ENCODE data around the gene CPSF3. TPM values are rescaled to one million over a fixed set of nuclear protein-coding genes. Genes with fewer than 3 reads are reported as not detected.
A peak's percentile ranks its signal among the peaks of the same experiment; 100 is the strongest.

The CPSF3 gene
- total RNA-seq, 1 donor = 38.4 TPM

GRCh38 chr2:9518163-9518562 lies 94.7 kb downstream of the CPSF3 start:
- Histone ChIP-seq H2AFZ (ENCODE audit: low read length) (no peak overlapping the region), H3K27ac (ENCODE audit: low read depth, low read length) (no peak overlapping the region), H3K79me2 (ENCODE audit: insufficient read depth, low read length) (peaks cover 9% of the 10 kb centered on the region), H4K20me1 (ENCODE audit: insufficient read depth, low read length) (no peaks in the 10 kb centered on the region), H3K4me2 (ENCODE audit: insufficient read depth, low read length) (no peak overlapping the region), H3K4me1 (ENCODE audit: insufficient read depth, low read length) (peaks cover 4% of the 10 kb centered on the region), H3K9me3 (ENCODE audit: low read depth, low read length) (no peaks in the 10 kb centered on the region), H3K4me3 (ENCODE audit: insufficient read depth, low read length) (no peak overlapping the region), H3K36me3 (ENCODE audit: insufficient read depth, low read length) (peaks cover 44% of the 10 kb centered on the region), H3K27me3 (ENCODE audit: insufficient read depth, low read length) (no peaks in the 10 kb centered on the region)
- TF ChIP-seq, protein P1, sequence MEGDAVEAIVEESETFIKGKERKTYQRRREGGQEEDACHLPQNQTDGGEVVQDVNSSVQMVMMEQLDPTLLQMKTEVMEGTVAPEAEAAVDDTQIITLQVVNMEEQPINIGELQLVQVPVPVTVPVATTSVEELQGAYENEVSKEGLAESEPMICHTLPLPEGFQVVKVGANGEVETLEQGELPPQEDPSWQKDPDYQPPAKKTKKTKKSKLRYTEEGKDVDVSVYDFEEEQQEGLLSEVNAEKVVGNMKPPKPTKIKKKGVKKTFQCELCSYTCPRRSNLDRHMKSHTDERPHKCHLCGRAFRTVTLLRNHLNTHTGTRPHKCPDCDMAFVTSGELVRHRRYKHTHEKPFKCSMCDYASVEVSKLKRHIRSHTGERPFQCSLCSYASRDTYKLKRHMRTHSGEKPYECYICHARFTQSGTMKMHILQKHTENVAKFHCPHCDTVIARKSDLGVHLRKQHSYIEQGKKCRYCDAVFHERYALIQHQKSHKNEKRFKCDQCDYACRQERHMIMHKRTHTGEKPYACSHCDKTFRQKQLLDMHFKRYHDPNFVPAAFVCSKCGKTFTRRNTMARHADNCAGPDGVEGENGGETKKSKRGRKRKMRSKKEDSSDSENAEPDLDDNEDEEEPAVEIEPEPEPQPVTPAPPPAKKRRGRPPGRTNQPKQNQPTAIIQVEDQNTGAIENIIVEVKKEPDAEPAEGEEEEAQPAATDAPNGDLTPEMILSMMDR (IDR thresholded peaks at IDR 0.05; ENCODE audit: extremely low read depth, low read depth, low read length) = no peak
- DNase-seq (ENCODE audit: insufficient read length, low spot score, missing footprints) = no peak

DNA sequence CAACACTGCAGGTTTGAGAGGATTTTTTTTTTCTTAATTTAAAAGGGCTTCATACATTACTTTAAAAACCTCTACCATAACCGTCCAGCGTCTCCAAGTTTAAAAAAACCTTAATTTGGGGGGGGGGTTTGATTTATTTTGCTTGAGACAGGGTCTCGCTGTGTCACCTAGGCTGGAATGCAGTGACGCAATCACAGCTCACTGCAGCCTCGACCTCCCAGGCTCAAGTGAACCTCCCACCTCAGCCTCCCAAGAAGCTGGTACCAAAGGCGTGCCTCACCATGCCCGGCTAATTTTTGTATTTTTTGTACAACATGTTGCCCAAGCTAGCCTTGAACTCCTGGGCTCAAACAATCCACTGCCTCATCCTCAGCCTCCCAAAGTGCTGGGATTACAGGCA lies 95.3 kb downstream of the CPSF3 start:
- Histone ChIP-seq H3K4me1 (ENCODE audit: insufficient read depth, low read length) (peaks cover 4% of the 10 kb centered on the region), H3K27me3 (ENCODE audit: insufficient read depth, low read length) (no peaks in the 10 kb centered on the region), H4K20me1 (ENCODE audit: insufficient read depth, low read length) (no peaks in the 10 kb centered on the region), H3K79me2 (ENCODE audit: insufficient read depth, low read length) (peaks cover 9% of the 10 kb centered on the region), H3K4me2 (ENCODE audit: insufficient read depth, low read length) (no peak overlapping the region), H3K27ac (ENCODE audit: low read depth, low read length) (no peak overlapping the region), H2AFZ (ENCODE audit: low read length) (no peak overlapping the region), H3K9me3 (ENCODE audit: low read depth, low read length) (no peaks in the 10 kb centered on the region), H3K4me3 (ENCODE audit: insufficient read depth, low read length) (no peak overlapping the region), H3K36me3 (ENCODE audit: insufficient read depth, low read length) (peaks cover 39% of the 10 kb centered on the region)
- TF ChIP-seq, protein P1 (IDR thresholded peaks at IDR 0.05; ENCODE audit: extremely low read depth, low read depth, low read length) = no peak
- DNase-seq (ENCODE audit: insufficient read length, low spot score, missing footprints) = no peak

DNA sequence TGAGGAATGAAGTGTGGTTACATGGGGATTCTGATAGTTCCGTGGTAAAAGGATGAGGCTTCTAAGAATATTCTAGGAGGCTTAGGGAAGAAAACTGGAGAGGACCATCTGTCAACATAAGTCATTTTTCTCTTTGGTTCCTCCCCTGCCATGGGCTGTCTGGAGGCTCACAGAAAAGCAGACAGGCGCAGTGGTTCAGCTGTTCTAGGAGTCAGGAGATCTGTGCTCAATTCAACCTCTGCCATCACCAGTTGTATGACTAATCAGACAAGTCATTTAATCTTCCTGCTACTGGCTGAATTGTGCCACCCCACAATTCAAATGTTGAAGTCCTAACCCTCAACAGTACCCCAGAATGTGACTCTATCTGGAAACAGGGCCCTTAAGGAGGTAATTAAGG lies 95.8 kb downstream of the CPSF3 start:
- H4K20me1 ChIP-seq (ENCODE audit: insufficient read depth, low read length) = no peaks in the 10 kb centered on the region
- TF ChIP-seq, protein P1 (IDR thresholded peaks at IDR 0.05; ENCODE audit: extremely low read depth, low read depth, low read length) = no peak
- H3K27me3 ChIP-seq (ENCODE audit: insufficient read depth, low read length) = no peaks in the 10 kb centered on the region
- no peak overlapping the region for H3K4me3 ChIP-seq (ENCODE audit: insufficient read depth, low read length)
- H3K4me1 ChIP-seq (ENCODE audit: insufficient read depth, low read length) = peaks cover 4% of the 10 kb centered on the region
- no peaks in the 10 kb centered on the region for H3K9me3 ChIP-seq (ENCODE audit: low read depth, low read length)
- H3K36me3 ChIP-seq (ENCODE audit: insufficient read depth, low read length) = peaks cover 42% of the 10 kb centered on the region
- H2AFZ ChIP-seq (ENCODE audit: low read length) = no peak overlapping the region
- DNase-seq (ENCODE audit: insufficient read length, low spot score, missing footprints) = peak; percentile 4
- no peak overlapping the region for H3K4me2 ChIP-seq (ENCODE audit: insufficient read depth, low read length)
- peaks cover 9% of the 10 kb centered on the region for H3K79me2 ChIP-seq (ENCODE audit: insufficient read depth, low read length)
- peak overlapping the region; percentile 24 for H3K27ac ChIP-seq (ENCODE audit: low read depth, low read length)

Other genes with a start within 250 kb of the CPSF3 start
- 56.0 and 66.2 TPM in 2 replicates for gene ASAP2, start 216.8 kb upstream of the CPSF3 start, total RNA-seq
- 30.8 and 32.4 TPM in 2 replicates for gene ITGB1BP1, start 126 bp upstream of the CPSF3 start, total RNA-seq
- gene IAH1, start 50.9 kb downstream of the CPSF3 start, total RNA-seq = 52.1 and 56.6 TPM in 2 replicates
- 53.6 and 69.1 TPM in 2 replicates for gene ADAM17, start 132.2 kb downstream of the CPSF3 start, total RNA-seq
- 242 and 285 TPM in 2 replicates for gene YWHAQ, start 207.3 kb downstream of the CPSF3 start, total RNA-seq